Left ventricle myocardium inferior (tissue), 1 donor: Measurements from ENCODE around the gene TAF1C. TPM values are rescaled to one million over a fixed set of nuclear protein-coding genes. Genes with fewer than 3 reads are reported as not detected.
A peak's percentile ranks its signal among the peaks of the same experiment; 100 is the strongest.

Experiments used
- DNase-seq: peaks from one replicate; pipeline ENCODE4 v3.0.0-alpha.2; 2020
- H3K27ac ChIP-seq: fragments of 200-600 bp; replicated peaks from 2 replicates; pipeline ENCODE4 v1.8.0; 2021
- H3K27me3 ChIP-seq: fragments of 200-600 bp; 2 replicates; pipeline ENCODE4 v1.8.0; 2021; ENCODE audit warnings: low read depth
- H3K36me3 ChIP-seq: fragments of 200-600 bp; 2 replicates; pipeline ENCODE4 v1.8.0; 2021
- H3K4me1 ChIP-seq: fragments of 200-600 bp; 2 replicates; pipeline ENCODE4 v1.8.0; 2021
- H3K4me3 ChIP-seq: fragments of 200-600 bp; 2 replicates; pipeline ENCODE4 v1.8.0; 2021; ENCODE audit warnings: mild to moderate bottlenecking, moderate library complexity
- H3K9me3 ChIP-seq: fragments of 200-600 bp; replicated peaks from 2 replicates; pipeline ENCODE4 v1.8.0; 2021
- CTCF ChIP-seq: fragments of 200-600 bp; IDR thresholded peaks from 2 replicates; pipeline ENCODE4 v1.8.0; 2021; ENCODE audit warnings: antibody characterized with exemption, mild to moderate bottlenecking, borderline replicate concordance
- intact Hi-C: fragments of 100-400 bp; cut with micrococcal nuclease; formaldehyde crosslinking; loops from one replicate; pipeline ENCODE4 v1.11.0; 2022
- total RNA-seq: library from RNA; stranded (reverse); fragmentation: NEBNext Ultra II Directional; extraction: Animal tissue kit (Norgen Biotek cat#: 25700); gene quantifications from one replicate; pipeline ENCODE4 v1.2.1, GENCODE V29; 2021
- donor health status: DM: no; HTN: yes; CAD: no; lungs with severe emphysema.

The TAF1C gene
- total RNA-seq, 1 donor from 2014 or later: 29.0 TPM

DNA sequence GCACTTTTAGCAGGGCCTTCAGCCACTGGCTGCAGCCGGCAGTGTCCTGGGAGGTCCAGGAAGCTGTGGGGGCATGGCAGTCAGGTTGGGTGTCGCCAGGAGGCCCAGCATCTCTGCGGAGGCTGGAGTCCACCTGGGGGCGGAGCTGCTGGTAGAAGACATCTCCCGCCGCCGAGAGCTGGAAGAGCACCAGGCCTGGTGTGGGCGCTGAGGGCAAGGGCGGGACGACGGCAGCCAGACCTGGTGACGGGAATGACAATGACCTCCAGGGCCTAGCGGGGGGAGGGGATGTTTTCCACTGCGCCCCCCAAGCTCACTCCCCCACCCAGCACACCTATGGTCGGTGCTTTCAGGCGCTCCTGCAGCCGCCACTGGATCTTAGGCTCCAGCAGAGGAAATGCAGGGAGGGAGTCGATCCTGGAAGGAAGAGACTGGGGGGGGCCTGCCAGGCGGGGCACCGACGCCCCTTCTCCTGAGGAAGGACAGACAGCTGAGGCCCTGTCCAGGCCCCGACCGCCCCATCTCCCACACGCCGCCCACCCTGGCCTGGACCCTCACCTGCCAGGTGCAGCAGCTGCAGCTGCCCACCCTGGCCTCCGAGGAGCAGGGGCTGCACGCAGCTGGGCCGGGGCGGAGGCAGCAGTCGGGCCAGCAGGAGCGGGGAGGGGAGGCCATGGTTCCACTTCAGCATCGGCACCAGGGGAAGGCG lies 7.1 kb downstream of the TAF1C start:
- no peak for DNase-seq
- no peak for TF ChIP-seq CTCF
- peaks cover 97% of the 10 kb centered on the region for H3K4me1 ChIP-seq
- H3K9me3 ChIP-seq: no peaks in the 10 kb centered on the region
- H3K27me3 ChIP-seq: no peaks in the 10 kb centered on the region
- intact Hi-C loops: loop anchor here (10.0 kb wide), 2 partner anchors 95 to 225 kb away; partner anchors contain the start of gene OSGIN1
- H3K36me3 ChIP-seq: peaks cover 60% of the 10 kb centered on the region
- H3K4me3 ChIP-seq: peak overlapping the region; percentile 41
- peak overlapping the region; percentile 92 for H3K27ac ChIP-seq

GRCh38 chr16:84178892-84179611 lies 7.8 kb downstream of the TAF1C start:
- DNase-seq: no peak
- peak overlapping the region; percentile 92 for H3K27ac ChIP-seq
- no peaks in the 10 kb centered on the region for H3K9me3 ChIP-seq
- no peak for TF ChIP-seq CTCF
- H3K4me3 ChIP-seq: peak overlapping the region; percentile 41
- no peaks in the 10 kb centered on the region for H3K27me3 ChIP-seq
- H3K4me1 ChIP-seq: peaks cover 91% of the 10 kb centered on the region
- H3K36me3 ChIP-seq: peaks cover 60% of the 10 kb centered on the region
- intact Hi-C loops: no loop called here

- Histone ChIP-seq H3K9me3 (no peaks in the 10 kb centered on the region), H3K27ac (peak overlapping the region; percentile 92), H3K4me1 (peaks cover 83% of the 10 kb centered on the region), H3K4me3 (peak overlapping the region; percentile 18), H3K36me3 (peaks cover 55% of the 10 kb centered on the region), H3K27me3 (no peaks in the 10 kb centered on the region)
- TF ChIP-seq CTCF: no peak
- intact Hi-C loops: no loop called here
- no peak for DNase-seq
These were observed 8.6 kb downstream of the TAF1C start for GRCh38 chr16:84178146-84178765.

DNA sequence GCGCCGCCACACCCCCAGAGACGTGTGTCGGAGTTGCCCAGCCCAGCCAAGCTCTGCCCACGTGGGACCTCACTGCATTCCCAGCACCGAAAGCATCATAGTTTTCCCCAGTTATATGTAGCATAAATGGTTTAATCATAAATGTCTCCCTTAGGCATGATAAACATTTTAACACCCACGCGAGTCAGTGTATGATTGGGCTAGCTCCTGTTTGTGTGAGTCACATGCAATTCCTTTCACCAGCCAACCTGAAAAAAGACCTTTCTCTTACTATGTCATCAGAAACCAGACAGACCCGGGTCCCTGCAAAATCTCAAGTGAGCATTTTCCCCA lies 9.2 kb downstream of the TAF1C start:
- Histone ChIP-seq H3K4me1 (peaks cover 78% of the 10 kb centered on the region), H3K9me3 (no peaks in the 10 kb centered on the region), H3K27ac (peak overlapping the region; percentile 92), H3K27me3 (no peaks in the 10 kb centered on the region), H3K36me3 (peaks cover 50% of the 10 kb centered on the region), H3K4me3 (peak overlapping the region; percentile 18)
- no peak for TF ChIP-seq CTCF
- no peak for DNase-seq
- intact Hi-C loops: no loop called here

- Histone ChIP-seq H3K4me3 (peak overlapping the region; percentile 29), H3K4me1 (peaks cover 68% of the 10 kb centered on the region), H3K27ac (peak overlapping the region; percentile 92), H3K9me3 (no peaks in the 10 kb centered on the region), H3K36me3 (peaks cover 37% of the 10 kb centered on the region), H3K27me3 (no peaks in the 10 kb centered on the region)
- TF ChIP-seq CTCF: no peak
- intact Hi-C loops: no loop called here
- DNase-seq: no peak
These were observed 10.4 kb downstream of the TAF1C start for GRCh38 chr16:84176192-84177053.
